Keratinocyte (primary cell): Measurements from ENCODE around the gene DDX21.

Source experiments
- CTCF ChIP-seq, 3 experiments: IDR thresholded peaks in 1 of 3; conservative IDR thresholded peaks in 1 of 3; optimal IDR thresholded peaks in 1 of 3; 2 replicates in 2 of 3; 3 replicates in 1 of 3; pipeline versions ENCODE3 to v1.5.1; 2011; ENCODE audit warnings: low read length in 3 of 3, mild to moderate bottlenecking in 3 of 3, moderate library complexity in 2 of 3, control low read depth in 1 of 3, inconsistent platforms in 1 of 3; ENCODE audit not compliant: insufficient read depth in 2 of 3; ENCODE audit errors: extremely low read depth in 1 of 3
- EZH2 ChIP-seq: IDR thresholded peaks from one replicate; pipeline ENCODE4 v1.6.1; 2012; ENCODE audit warnings: inconsistent platforms, mild to moderate bottlenecking, low read length, moderate library complexity

DNA sequence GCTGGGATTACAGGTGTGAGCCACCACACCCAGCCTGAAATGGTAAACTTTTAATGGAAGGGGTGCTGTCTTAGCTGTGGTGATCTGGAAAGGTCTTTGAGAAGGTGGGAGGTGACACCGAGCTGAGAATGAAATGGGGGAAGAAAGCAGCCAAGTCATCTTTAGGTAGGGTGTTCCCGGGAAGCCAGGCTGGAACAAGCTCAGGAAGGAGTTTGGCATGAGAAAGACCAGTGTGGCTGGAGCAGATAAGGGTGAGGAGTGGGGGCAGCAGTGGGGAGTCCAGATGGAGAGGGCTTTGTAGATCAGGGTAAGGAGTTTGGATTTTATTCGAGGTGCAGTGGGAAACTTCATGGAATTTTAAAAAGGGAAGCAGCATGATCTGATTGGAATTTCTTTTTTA, 62.6 kb downstream of the DDX21 start:
- TF ChIP-seq CTCF (optimal IDR thresholded peaks at IDR 0.05 in 1 of 3, IDR thresholded peaks at IDR 0.05 in 1 of 3, conservative IDR thresholded peaks at IDR 0.05 in 1 of 3; ENCODE audit: extremely low read depth in 1 of 3, insufficient read depth in 2 of 3, low read length in 3 of 3) (no peak), EZH2 (no peak)
